Tibial artery (tissue), 4 donors: ENCODE results near the gene AP1B1.

Source experiments
- DNase-seq, 2 donors: peaks; one replicate each; pipeline ENCODE4 v3.0.0-alpha.2; 2019
- H3K27ac ChIP-seq, 2 donors: fragments of 200-600 bp; sonication (generic) in 1 of 2; 1 replicate in 1 of 2; 2 replicates in 1 of 2; pipeline ENCODE4 v1.5.1; 2018 to 2019; ENCODE audit warnings: mild to moderate bottlenecking in 1 of 2
- H3K27me3 ChIP-seq, 2 donors: fragments of 200-600 bp; sonication (generic) in 1 of 2; one replicate each; pipeline versions ENCODE4 v1.5.1 to v1.6.0; 2016 to 2019
- H3K36me3 ChIP-seq, 3 donors: fragments of 200-600 bp; sonication (generic) in 2 of 3; one replicate each; pipeline ENCODE4 v1.5.1; 2016 to 2019; ENCODE audit warnings: mild to moderate bottlenecking in 2 of 3
- H3K4me1 ChIP-seq, 4 donors: fragments of 200-600 bp; sonication (generic) in 2 of 4; 1 replicate in 3 of 4; 2 replicates in 1 of 4; pipeline ENCODE4 v1.5.1; 2016 to 2019
- H3K4me3 ChIP-seq, 2 donors: fragments of 200-600 bp; sonication (generic) in 1 of 2; 1 replicate in 1 of 2; 2 replicates in 1 of 2; pipeline ENCODE4 v1.5.1; 2018 to 2019; ENCODE audit warnings: mild to moderate bottlenecking in 2 of 2
- H3K9me3 ChIP-seq, 3 donors: fragments of 200-600 bp; sonication (generic) in 1 of 3; one replicate each; pipeline ENCODE4 v1.5.1; 2016 to 2019
- CTCF ChIP-seq, 2 experiments: fragments of 200-600 bp in 1 of 2; fragments of 450-650 bp in 1 of 2; IDR thresholded peaks; one replicate each; pipeline ENCODE4 v1.5.1; 2017 to 2019; ENCODE audit warnings: antibody characterized with exemption in 2 of 2, mild to moderate bottlenecking in 1 of 2, moderate library complexity in 1 of 2
- intact Hi-C: fragments of 100-400 bp; cut with DNase I; formaldehyde crosslinking; loops from one replicate; pipeline ENCODE4 v1.15.0; 2023; ENCODE audit warnings: low total_unique reads

The AP1B1 gene

DNA sequence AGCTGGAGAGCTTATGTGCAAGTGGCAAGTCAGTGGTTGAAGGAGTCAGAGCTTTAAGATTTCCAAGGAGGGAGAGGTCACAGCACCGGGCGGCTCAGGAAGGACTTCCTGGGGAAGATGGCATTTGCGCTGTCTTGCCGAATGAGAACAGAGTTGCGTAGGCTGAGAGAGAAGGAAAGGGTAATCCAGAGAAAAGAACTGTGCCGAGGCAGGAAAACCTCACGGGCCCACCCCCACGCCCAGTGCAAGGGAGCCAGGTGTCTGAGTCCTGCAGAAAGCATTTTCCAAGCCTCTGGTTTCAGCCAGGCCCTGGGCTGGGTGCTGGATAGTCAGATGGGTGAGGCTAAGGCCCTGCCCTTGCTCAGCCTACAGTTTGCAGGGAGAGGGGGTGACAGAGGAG, 3.2 kb upstream of the AP1B1 start:
- intact Hi-C loops = loop anchor here (10.0 kb wide), 1 partner anchor 133 kb away; no protein-coding TSS in a partner anchor
- no peak overlapping the region for H3K4me3 ChIP-seq
- H3K9me3 ChIP-seq = no peaks in the 10 kb centered on the region
- no peaks in the 10 kb centered on the region for H3K27me3 ChIP-seq
- no peak for TF ChIP-seq CTCF (IDR thresholded peaks at IDR 0.05)
- no peaks in the 10 kb centered on the region for H3K36me3 ChIP-seq
- no peak for DNase-seq
- no peak overlapping the region for H3K27ac ChIP-seq
- H3K4me1 ChIP-seq = peaks cover 0 to 24% (median 13%) of the 10 kb centered on the region in 4 donors

DNA sequence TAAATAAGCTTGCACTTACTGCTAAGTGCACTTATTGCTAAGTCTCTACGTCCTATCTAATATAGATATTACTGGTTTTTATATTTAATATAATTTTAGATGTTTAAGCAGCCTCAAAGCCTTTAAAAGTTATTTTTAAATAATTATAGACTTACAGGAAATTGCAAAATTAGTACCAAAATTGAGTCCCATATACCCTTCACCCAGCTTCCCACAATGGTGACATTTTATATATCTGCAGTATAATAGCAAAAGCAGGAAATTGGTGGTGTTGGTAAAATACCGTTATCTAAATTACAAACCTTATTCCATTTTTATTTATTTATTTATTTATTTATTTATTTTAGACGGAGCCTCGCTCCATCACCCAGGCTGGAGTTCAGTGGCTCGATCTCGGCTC, 1.9 kb upstream of the AP1B1 start:
- no peak for TF ChIP-seq CTCF (IDR thresholded peaks at IDR 0.05)
- H3K9me3 ChIP-seq = no peaks in the 10 kb centered on the region
- H3K27me3 ChIP-seq = no peaks in the 10 kb centered on the region
- no peak overlapping the region for H3K4me3 ChIP-seq
- no peak overlapping the region for H3K27ac ChIP-seq
- H3K4me1 ChIP-seq = peaks cover 0 to 29% (median 17%) of the 10 kb centered on the region in 4 donors
- intact Hi-C loops = loop anchor here (10.0 kb wide), 1 partner anchor 135 kb away; no protein-coding TSS in a partner anchor
- no peak for DNase-seq
- H3K36me3 ChIP-seq = no peaks in the 10 kb centered on the region

DNA sequence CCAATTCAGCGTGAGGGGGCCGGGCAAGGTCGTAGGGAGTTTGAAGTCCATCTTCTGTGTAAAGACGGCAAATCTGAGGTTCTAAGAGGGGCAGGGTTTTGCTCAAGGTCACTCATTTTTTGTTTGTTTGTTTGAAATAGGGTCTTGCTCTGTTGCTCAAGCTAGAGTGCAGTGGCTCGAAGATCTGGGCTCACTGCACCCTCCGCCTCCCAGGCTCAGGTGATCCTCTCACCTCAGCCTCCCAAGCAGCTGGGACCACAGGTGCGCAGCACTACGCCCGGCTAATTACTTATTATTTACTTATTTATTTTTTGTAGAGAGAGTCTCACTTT, 355 bp upstream of the AP1B1 start:
- Histone ChIP-seq H3K4me1 (peaks cover 0 to 33% (median 16%) of the 10 kb centered on the region in 4 donors), H3K27ac (peak overlapping the region; percentile 71 to 82), H3K9me3 (no peaks in the 10 kb centered on the region), H3K4me3 (peak overlapping the region; percentile 70 to 72), H3K27me3 (no peaks in the 10 kb centered on the region), H3K36me3 (peaks cover 0 to 4% (median 0%) of the 10 kb centered on the region in 3 donors)
- intact Hi-C loops = loop anchor here (5.0 kb wide), 1 partner anchor 81 kb away; the partner anchor contains the start of gene GAS2L1
- no peak for DNase-seq
- no peak for TF ChIP-seq CTCF (IDR thresholded peaks at IDR 0.05)

- H3K27ac ChIP-seq = no peak overlapping the region
- no peak for DNase-seq
- no peak for TF ChIP-seq CTCF (IDR thresholded peaks at IDR 0.05)
- no peaks in the 10 kb centered on the region for H3K27me3 ChIP-seq
- H3K4me3 ChIP-seq = no peak overlapping the region
- H3K9me3 ChIP-seq = no peaks in the 10 kb centered on the region
- H3K4me1 ChIP-seq = peaks cover 0 to 33% (median 16%) of the 10 kb centered on the region in 4 donors
- intact Hi-C loops = loop anchor here (5.0 kb wide), 1 partner anchor 79 kb away; the partner anchor contains the start of gene GAS2L1
- peaks cover 0 to 8% (median 4%) of the 10 kb centered on the region in 3 donors for H3K36me3 ChIP-seq
Observed at GRCh38 chr22:29386708-29387107, 1.7 kb downstream of the AP1B1 start.

DNA sequence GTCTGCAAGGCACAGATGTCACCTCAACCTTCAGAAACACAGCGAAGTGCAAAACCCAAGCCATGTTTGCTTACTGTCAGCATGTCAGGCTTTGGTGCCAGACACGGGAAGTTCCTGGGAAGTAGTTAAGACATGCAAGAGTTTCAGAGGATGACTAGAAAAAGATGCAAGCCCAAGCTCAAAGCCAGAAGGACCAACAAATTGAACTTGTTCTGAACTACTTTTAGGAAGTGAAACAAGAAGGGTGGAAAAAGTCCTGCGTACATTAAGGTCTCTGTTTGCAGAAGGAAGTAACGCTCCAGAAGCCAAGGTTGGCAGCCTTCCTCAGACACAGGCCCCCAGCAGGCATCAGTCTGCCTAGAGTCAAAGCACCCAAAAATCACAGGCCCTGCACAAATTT, 2.6 kb downstream of the AP1B1 start:
- peak; percentile 51 to 57 for DNase-seq
- Histone ChIP-seq H3K4me1 (peaks cover 0 to 33% (median 16%) of the 10 kb centered on the region in 4 donors), H3K9me3 (no peaks in the 10 kb centered on the region), H3K27ac (no peak overlapping the region), H3K4me3 (no peak overlapping the region), H3K36me3 (peaks cover 0 to 10% (median 4%) of the 10 kb centered on the region in 3 donors), H3K27me3 (no peaks in the 10 kb centered on the region)
- TF ChIP-seq CTCF (IDR thresholded peaks at IDR 0.05) = no peak
- intact Hi-C loops = loop anchor here (5.0 kb wide), 1 partner anchor 78 kb away; the partner anchor contains the start of gene GAS2L1
